ENCODE measurements around the gene SYNGR1. TPM values are rescaled to one million over a fixed set of nuclear protein-coding genes. Genes with fewer than 3 reads are reported as not detected.
A peak's percentile ranks its signal among the peaks of the same experiment; 100 is the strongest.

SYNGR1 gene
- total and polyA plus RNA-seq, 2 experiments from 2014 or later = 30.9 to 37.0 TPM

- no peaks in the 10 kb centered on the region for H3K9me2 ChIP-seq (ENCODE audit: insufficient read depth)
- DNase-seq (ENCODE audit: low spot score) (peak; percentile 87), ATAC-seq (peak; percentile 68)
- H3K9me3 Mint-ChIP-seq = no peaks in the 10 kb centered on the region
- peaks cover 3% of the 10 kb centered on the region; the same call in 1 of the 3 replicates for H3K4me1 Mint-ChIP-seq
- no peaks in the 10 kb centered on the region for H3F3A ChIP-seq (replicated peaks; ENCODE audit: low read depth)
- H3K27ac ChIP-seq (ENCODE audit: low read depth) = no peak overlapping the region
- no peak overlapping the region for H3K4me2 ChIP-seq
- H3K4me1 ChIP-seq (ENCODE audit: insufficient read depth) = no peaks in the 10 kb centered on the region
- H2AFZ ChIP-seq = no peak overlapping the region
- H4K20me1 ChIP-seq (replicated peaks; ENCODE audit: insufficient read depth) = no peaks in the 10 kb centered on the region
- no peaks in the 10 kb centered on the region for H3K79me2 ChIP-seq (replicated peaks; ENCODE audit: insufficient read depth)
- H3K4me3 ChIP-seq = no peak overlapping the region
- no peaks in the 10 kb centered on the region for H3K36me3 ChIP-seq (ENCODE audit: insufficient read depth)
- H3K36me3 Mint-ChIP-seq (ENCODE audit: low read depth) = peaks cover 4% of the 10 kb centered on the region; the same call in 1 of the 3 replicates
- H3K27ac Mint-ChIP-seq = no peak overlapping the region
- peak; percentile 49 to 79 for TF ChIP-seq CTCF (conservative IDR thresholded peaks at IDR 0.05; ENCODE audit: low read depth in 2 of 2)
- TF ChIP-seq, protein P1, sequence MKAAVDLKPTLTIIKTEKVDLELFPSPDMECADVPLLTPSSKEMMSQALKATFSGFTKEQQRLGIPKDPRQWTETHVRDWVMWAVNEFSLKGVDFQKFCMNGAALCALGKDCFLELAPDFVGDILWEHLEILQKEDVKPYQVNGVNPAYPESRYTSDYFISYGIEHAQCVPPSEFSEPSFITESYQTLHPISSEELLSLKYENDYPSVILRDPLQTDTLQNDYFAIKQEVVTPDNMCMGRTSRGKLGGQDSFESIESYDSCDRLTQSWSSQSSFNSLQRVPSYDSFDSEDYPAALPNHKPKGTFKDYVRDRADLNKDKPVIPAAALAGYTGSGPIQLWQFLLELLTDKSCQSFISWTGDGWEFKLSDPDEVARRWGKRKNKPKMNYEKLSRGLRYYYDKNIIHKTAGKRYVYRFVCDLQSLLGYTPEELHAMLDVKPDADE (IDR thresholded peaks at IDR 0.05) = no peak
- peaks cover 14% of the 10 kb centered on the region for H3K27me3 ChIP-seq (ENCODE audit: insufficient read depth)
- peaks cover 28% of the 10 kb centered on the region for H3K27me3 Mint-ChIP-seq (ENCODE audit: insufficient read depth, low read depth, poor library complexity)
- H3K4me3 Mint-ChIP-seq = no peak overlapping the region
Measured at GRCh38 chr22:39384750-39385480, 35.1 kb downstream of the SYNGR1 start.

- H4K20me1 ChIP-seq (replicated peaks; ENCODE audit: insufficient read depth) = no peaks in the 10 kb centered on the region
- H3K79me2 ChIP-seq (replicated peaks; ENCODE audit: insufficient read depth) = no peaks in the 10 kb centered on the region
- peak overlapping the region; percentile 89 for H3K4me2 ChIP-seq
- H3K36me3 ChIP-seq (ENCODE audit: insufficient read depth) = no peaks in the 10 kb centered on the region
- H3K4me3 ChIP-seq = peak overlapping the region; percentile 71
- Mint-ChIP-seq H3K4me1 (peaks cover 3% of the 10 kb centered on the region; the same call in 1 of the 3 replicates), H3K9me3 (no peaks in the 10 kb centered on the region), H3K36me3 (ENCODE audit: low read depth) (no peaks in the 10 kb centered on the region; the same call in 2 of the 3 replicates), H3K4me3 (peak overlapping the region; percentile 80), H3K27ac (no peak overlapping the region), H3K27me3 (ENCODE audit: insufficient read depth, low read depth, poor library complexity) (peaks cover 29% of the 10 kb centered on the region)
- peak overlapping the region; percentile 96 for H2AFZ ChIP-seq
- ATAC-seq (peak; percentile 94), DNase-seq (ENCODE audit: low spot score) (peak; percentile 99)
- no peaks in the 10 kb centered on the region for H3K9me2 ChIP-seq (ENCODE audit: insufficient read depth)
- H3K4me1 ChIP-seq (ENCODE audit: insufficient read depth) = no peaks in the 10 kb centered on the region
- no peaks in the 10 kb centered on the region for H3F3A ChIP-seq (replicated peaks; ENCODE audit: low read depth)
- TF ChIP-seq POLR2AphosphoS5 (IDR thresholded peaks at IDR 0.05; ENCODE audit: low read depth) = peak; percentile 58
- TF ChIP-seq, protein P2, sequence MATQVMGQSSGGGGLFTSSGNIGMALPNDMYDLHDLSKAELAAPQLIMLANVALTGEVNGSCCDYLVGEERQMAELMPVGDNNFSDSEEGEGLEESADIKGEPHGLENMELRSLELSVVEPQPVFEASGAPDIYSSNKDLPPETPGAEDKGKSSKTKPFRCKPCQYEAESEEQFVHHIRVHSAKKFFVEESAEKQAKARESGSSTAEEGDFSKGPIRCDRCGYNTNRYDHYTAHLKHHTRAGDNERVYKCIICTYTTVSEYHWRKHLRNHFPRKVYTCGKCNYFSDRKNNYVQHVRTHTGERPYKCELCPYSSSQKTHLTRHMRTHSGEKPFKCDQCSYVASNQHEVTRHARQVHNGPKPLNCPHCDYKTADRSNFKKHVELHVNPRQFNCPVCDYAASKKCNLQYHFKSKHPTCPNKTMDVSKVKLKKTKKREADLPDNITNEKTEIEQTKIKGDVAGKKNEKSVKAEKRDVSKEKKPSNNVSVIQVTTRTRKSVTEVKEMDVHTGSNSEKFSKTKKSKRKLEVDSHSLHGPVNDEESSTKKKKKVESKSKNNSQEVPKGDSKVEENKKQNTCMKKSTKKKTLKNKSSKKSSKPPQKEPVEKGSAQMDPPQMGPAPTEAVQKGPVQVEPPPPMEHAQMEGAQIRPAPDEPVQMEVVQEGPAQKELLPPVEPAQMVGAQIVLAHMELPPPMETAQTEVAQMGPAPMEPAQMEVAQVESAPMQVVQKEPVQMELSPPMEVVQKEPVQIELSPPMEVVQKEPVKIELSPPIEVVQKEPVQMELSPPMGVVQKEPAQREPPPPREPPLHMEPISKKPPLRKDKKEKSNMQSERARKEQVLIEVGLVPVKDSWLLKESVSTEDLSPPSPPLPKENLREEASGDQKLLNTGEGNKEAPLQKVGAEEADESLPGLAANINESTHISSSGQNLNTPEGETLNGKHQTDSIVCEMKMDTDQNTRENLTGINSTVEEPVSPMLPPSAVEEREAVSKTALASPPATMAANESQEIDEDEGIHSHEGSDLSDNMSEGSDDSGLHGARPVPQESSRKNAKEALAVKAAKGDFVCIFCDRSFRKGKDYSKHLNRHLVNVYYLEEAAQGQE (IDR thresholded peaks at IDR 0.05; ENCODE audit: unreplicated experiment) = no peak
- no peak overlapping the region for H3K27ac ChIP-seq (ENCODE audit: low read depth)
- peaks cover 20% of the 10 kb centered on the region for H3K27me3 ChIP-seq (ENCODE audit: insufficient read depth)
Measured at GRCh38 chr22:39388261-39389011, 38.6 kb downstream of the SYNGR1 start.
